Prostate gland (tissue), 2 donors: Measurements from ENCODE around the gene FUNDC1.

ENCODE experiments used
- CTCF ChIP-seq, 4 experiments: fragments of 200-600 bp in 2 of 4; fragments of 450-650 bp in 2 of 4; sonication (generic) in 2 of 4; IDR thresholded peaks; 1 replicate in 3 of 4; 2 replicates in 1 of 4; pipeline ENCODE4 v1.5.1; 2016 to 2019; ENCODE audit warnings: antibody characterized with exemption in 4 of 4, mild to moderate bottlenecking in 2 of 4, moderate library complexity in 2 of 4
- POLR2A ChIP-seq: fragments of 450-650 bp; IDR thresholded peaks from one replicate; pipeline ENCODE4 v1.6.1; 2016; ENCODE audit warnings: antibody characterized with exemption, mild to moderate bottlenecking
- POLR2AphosphoS5 ChIP-seq: sonication (generic); formaldehyde crosslinking; IDR thresholded peaks from one replicate; pipeline ENCODE4 v1.6.1; 2017; ENCODE audit warnings: antibody characterized with exemption

- TF ChIP-seq CTCF (IDR thresholded peaks at IDR 0.05) (no peak), POLR2A (no peak), POLR2AphosphoS5 (no peak)
Measured at GRCh38 chrX:44506678-44507077, 36.0 kb downstream of the FUNDC1 start.
